ENCODE data around the gene ARHGAP23. TPM values are rescaled to one million over a fixed set of nuclear protein-coding genes. Genes with fewer than 3 reads are reported as not detected.

The ARHGAP23 gene
- total RNA-seq, 3 donors from 2014 or later: 6.1 to 44.6 (median 12.6) TPM

DNA sequence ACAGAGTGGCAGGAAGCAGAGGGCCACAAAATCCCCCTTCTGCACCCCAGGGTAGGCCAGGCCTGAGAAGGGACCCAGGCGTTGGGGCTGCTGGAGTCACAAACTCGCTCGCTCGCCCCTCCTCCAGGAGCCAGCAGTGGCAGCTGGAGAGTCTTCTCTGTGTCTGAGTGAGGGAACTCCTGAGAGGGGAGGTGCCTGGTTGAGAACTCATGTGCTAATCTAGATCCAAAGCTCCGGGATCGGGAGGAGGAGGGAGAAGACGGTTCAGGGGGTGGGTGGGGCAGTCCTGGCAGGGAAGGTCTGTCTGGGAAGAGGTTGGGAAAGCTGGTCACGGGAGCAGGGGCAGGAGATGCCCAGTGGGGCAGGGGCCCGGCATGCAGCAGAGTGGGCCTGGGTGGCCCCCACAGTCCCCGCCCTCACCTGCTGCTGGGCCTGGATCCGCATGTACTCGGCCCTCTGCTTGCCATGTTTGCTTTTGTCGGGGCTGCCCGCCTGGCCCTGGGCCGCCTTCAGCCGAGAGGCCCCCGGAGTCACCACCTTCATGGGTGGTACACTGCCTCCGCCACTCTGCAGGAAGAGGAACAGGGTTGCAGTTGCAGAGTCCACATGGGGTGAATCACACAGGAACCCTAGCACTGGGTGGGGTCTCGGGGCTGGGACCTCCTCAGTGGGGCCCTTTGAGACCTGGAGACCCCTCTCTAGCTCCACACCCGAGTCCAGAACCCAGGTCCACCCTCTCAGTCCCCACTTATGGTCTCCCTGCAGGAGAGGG lies 115.3 kb downstream of the ARHGAP23 start:
- no peak overlapping the region for H3K4me3 ChIP-seq
- no peaks in the 10 kb centered on the region for H3K4me1 ChIP-seq (ENCODE audit: low read depth)
- ATAC-seq: no peak
- intact Hi-C loops (cut with DNase I, micrococcal nuclease): no loop called here
- no peaks in the 10 kb centered on the region for H3K9me3 ChIP-seq
- TF ChIP-seq, protein P1, sequence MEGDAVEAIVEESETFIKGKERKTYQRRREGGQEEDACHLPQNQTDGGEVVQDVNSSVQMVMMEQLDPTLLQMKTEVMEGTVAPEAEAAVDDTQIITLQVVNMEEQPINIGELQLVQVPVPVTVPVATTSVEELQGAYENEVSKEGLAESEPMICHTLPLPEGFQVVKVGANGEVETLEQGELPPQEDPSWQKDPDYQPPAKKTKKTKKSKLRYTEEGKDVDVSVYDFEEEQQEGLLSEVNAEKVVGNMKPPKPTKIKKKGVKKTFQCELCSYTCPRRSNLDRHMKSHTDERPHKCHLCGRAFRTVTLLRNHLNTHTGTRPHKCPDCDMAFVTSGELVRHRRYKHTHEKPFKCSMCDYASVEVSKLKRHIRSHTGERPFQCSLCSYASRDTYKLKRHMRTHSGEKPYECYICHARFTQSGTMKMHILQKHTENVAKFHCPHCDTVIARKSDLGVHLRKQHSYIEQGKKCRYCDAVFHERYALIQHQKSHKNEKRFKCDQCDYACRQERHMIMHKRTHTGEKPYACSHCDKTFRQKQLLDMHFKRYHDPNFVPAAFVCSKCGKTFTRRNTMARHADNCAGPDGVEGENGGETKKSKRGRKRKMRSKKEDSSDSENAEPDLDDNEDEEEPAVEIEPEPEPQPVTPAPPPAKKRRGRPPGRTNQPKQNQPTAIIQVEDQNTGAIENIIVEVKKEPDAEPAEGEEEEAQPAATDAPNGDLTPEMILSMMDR (IDR thresholded peaks at IDR 0.05): no peak
- H3K36me3 ChIP-seq (ENCODE audit: low read depth): no peaks in the 10 kb centered on the region
- peak in 1 of 3 donors; percentile 6 for DNase-seq

DNA sequence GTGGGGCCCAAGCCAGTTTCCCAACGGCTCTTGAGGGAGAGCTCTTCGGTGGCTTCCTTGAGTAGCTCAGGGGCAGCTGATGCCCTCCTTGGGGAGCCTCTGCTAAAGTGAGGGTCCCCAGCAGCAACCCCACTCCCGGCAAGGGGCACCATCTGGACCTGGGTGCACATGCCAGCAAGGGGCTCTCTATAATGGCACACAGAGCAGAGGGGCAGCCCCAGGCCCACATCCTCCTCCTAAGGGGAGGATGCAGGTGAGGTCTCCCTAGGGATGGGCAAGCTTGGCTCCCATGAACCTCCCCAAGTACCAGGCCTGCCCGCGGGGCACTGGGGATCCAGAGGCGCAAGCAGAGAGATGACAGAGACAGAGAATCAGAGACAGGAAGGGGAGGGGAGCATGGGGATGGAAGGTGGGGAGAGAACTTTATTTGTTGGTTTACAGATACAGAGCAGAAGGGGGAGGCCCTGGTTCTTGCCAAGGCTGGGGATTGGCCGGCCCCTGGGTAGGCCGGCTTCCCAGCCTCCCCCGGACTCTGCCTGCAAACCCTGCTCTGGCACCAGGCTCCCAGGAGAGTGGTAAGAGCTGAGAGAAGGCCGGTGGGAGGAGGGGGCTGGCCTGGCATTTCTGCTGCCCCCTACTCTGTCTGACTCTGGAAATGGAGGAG lies 116.0 kb downstream of the ARHGAP23 start:
- DNase-seq: no peak
- Histone ChIP-seq H3K36me3 (ENCODE audit: low read depth) (no peaks in the 10 kb centered on the region), H3K9me3 (no peaks in the 10 kb centered on the region), H3K4me1 (ENCODE audit: low read depth) (no peaks in the 10 kb centered on the region), H3K4me3 (no peak overlapping the region)
- TF ChIP-seq, protein P1 (IDR thresholded peaks at IDR 0.05): no peak
- no peak for ATAC-seq
- intact Hi-C loops (cut with DNase I, micrococcal nuclease): no loop called here

DNA sequence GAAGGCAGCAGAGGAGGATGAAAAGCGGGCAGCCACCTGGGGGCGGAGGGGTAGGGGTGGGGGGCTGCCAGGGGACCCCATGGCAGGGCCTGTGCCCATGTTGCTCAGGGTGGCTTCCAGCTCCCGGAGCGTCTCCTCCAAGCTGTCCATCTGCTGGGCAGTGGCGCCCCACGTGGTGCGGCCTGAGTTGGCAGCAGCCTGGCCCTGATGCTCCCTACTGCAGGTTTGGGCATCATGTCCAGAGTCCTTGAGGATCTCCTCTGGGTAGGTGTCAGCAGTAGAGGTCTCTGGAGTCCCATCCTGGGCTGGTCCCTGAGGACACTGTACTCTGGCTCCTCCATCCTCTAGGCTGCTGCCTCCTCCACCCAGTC lies 116.6 kb downstream of the ARHGAP23 start:
- no peaks in the 10 kb centered on the region for H3K36me3 ChIP-seq (ENCODE audit: low read depth)
- intact Hi-C loops (cut with DNase I, micrococcal nuclease): no loop called here
- H3K4me3 ChIP-seq: no peak overlapping the region
- TF ChIP-seq, protein P1 (IDR thresholded peaks at IDR 0.05): no peak
- peak in 1 of 3 donors; percentile 39 for DNase-seq
- no peak for ATAC-seq
- H3K9me3 ChIP-seq: no peaks in the 10 kb centered on the region
- no peaks in the 10 kb centered on the region for H3K4me1 ChIP-seq (ENCODE audit: low read depth)

DNA sequence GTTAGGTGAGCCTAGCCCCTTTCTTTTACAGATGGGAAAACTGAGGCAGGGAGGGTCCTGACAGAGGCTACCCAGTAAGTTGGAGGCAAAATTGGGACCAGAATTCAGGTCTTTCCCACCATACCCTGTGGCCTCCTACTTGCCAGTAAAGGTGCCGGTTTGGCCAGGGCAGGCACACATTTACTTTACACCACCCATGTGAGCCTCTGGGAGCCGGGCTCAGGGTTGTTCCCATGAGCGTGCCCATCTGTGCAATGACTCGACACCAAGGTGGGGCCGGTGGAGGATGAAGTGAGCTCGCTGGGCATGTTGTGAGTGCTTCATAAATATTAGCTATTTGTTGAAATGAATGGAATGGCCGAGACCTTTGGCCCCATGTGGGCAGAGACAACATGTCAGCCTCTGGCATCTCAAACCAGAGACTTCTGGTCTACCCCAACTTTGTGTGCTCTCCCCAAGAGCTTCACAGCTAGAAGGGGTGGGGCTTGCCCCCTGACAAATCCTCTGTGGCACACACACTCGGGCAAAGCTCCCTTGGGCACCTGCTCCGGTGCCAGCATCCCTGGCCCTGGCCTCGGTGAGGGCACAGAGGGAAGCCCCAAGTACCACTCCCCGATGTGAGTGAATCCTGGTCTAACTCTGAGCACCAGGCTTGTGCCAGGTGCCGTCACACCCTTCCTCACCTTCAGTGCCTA lies 117.4 kb downstream of the ARHGAP23 start:
- intact Hi-C loops (cut with DNase I, micrococcal nuclease): no loop called here
- DNase-seq: no peak

DNA sequence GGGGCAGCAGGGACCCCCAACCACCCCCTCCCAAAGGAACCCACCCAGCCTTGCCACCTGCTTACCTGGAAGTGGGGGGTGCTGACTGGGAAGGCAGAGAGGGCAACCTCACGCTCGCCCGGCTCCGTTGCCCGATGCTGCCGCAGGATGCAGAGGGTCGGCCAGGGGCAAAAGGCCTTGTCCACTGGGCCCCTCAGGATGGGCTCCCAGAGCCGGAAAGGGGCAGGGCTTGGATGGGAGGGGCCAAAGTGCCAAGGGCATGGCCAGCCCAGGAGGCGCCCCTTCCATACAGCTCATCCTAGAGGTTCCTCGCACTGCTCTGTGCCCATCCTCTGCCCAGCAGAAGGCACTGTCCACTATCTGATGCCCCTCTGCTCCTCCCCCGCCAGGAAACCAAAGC lies 118.1 kb downstream of the ARHGAP23 start:
- intact Hi-C loops (cut with DNase I, micrococcal nuclease): no loop called here
- Histone ChIP-seq H3K9me3 (no peaks in the 10 kb centered on the region), H3K36me3 (ENCODE audit: low read depth) (no peaks in the 10 kb centered on the region), H3K4me1 (ENCODE audit: low read depth) (no peaks in the 10 kb centered on the region), H3K4me3 (no peak overlapping the region)
- TF ChIP-seq, protein P1 (IDR thresholded peaks at IDR 0.05): no peak
- no peak for ATAC-seq
- no peak for DNase-seq

More for the DNA sequence above, 117.4 kb downstream of the ARHGAP23 start:
- no peaks in the 10 kb centered on the region for H3K9me3 ChIP-seq
- H3K4me1 ChIP-seq (ENCODE audit: low read depth): no peaks in the 10 kb centered on the region
- no peak overlapping the region for H3K4me3 ChIP-seq
- no peaks in the 10 kb centered on the region for H3K36me3 ChIP-seq (ENCODE audit: low read depth)
- no peak for ATAC-seq
- TF ChIP-seq, protein P1 (IDR thresholded peaks at IDR 0.05): no peak

All from mucosa of descending colon (tissue), 3 donors.